Measurements from ENCODE around the gene UQCR11. TPM values are rescaled to one million over a fixed set of nuclear protein-coding genes. Genes with fewer than 3 reads are reported as not detected.
A peak's percentile ranks its signal among the peaks of the same experiment; 100 is the strongest.

The UQCR11 gene
- total and polyA plus RNA-seq, 2 of the 4 experiments (the other 2 are of a cell fraction): 29.2 to 177 TPM

- TF ChIP-seq FOS (IDR thresholded peaks at IDR 0.05; ENCODE audit: low read depth, low read length) (no peak), POLR2A (IDR thresholded peaks at IDR 0.05; ENCODE audit: low read depth, low read length) (no peak), RAD21 (IDR thresholded peaks at IDR 0.05; ENCODE audit: low read length) (no peak)
These were observed 36.8 kb downstream of the UQCR11 start, which contains the start of gene MEX3D (continued) for GRCh38 chr19:1568320-1569019.

GRCh38 chr19:1567848-1568227, 37.4 kb downstream of the UQCR11 start:
- Histone ChIP-seq H2AK5ac (ENCODE audit: low read depth, low read length) (no peak overlapping the region), H3K4ac (ENCODE audit: low read depth, low read length) (no peak overlapping the region), H3K14ac (replicated peaks; ENCODE audit: low read depth, low read length) (no peak overlapping the region), H3K23ac (ENCODE audit: low read depth, low read length) (no peak overlapping the region), H2BK5ac (ENCODE audit: low read depth, low read length, poor library complexity, severe bottlenecking) (no peak overlapping the region), H3K27ac (ENCODE audit: insufficient read depth, low read length) (no peak overlapping the region), H3K18ac (ENCODE audit: low read depth, low read length) (no peak overlapping the region), H3K4me1 (ENCODE audit: control insufficient read depth, insufficient read depth, low read length) (peaks cover 8% of the 10 kb centered on the region), H3K9ac (ENCODE audit: low read depth, low read length) (no peak overlapping the region), H3K9me3 (ENCODE audit: control insufficient read depth, insufficient read depth, low read length) (no peaks in the 10 kb centered on the region), H2AK9ac (replicated peaks; ENCODE audit: low read depth, low read length, poor library complexity) (no peak overlapping the region), H2BK120ac (ENCODE audit: low read depth, low read length) (no peak overlapping the region), H3K56ac (ENCODE audit: extremely low read depth, insufficient read depth, low read length) (no peak overlapping the region), H2BK20ac (ENCODE audit: low read depth, low read length) (no peak overlapping the region), H3K9me1 (ENCODE audit: insufficient read depth, low read length) (peaks cover 10% of the 10 kb centered on the region), H3K27me3 (ENCODE audit: control insufficient read depth, insufficient read depth, low read length) (no peaks in the 10 kb centered on the region; the same call in 1 of the 2 replicates), H4K5ac (ENCODE audit: low read depth, low read length) (no peak overlapping the region), H4K91ac (ENCODE audit: insufficient read depth, low read depth, low read length) (no peak overlapping the region), H2BK15ac (ENCODE audit: low read depth, low read length) (no peak overlapping the region), H4K20me1 (ENCODE audit: insufficient read depth, low read length) (peaks cover 45% of the 10 kb centered on the region), H3K4me2 (ENCODE audit: low read depth, low read length) (no peak overlapping the region), H3K4me3 (ENCODE audit: insufficient read depth, low read depth, low read length) (peak overlapping the region; percentile 97), H3K79me1 (ENCODE audit: low read depth in 1 of 2, low read length in 2 of 2) (peaks cover 0 to 27% of the 10 kb centered on the region in 2 experiments; a peak in 2 of 4 replicates), H4K8ac (ENCODE audit: low read depth in 2 of 2, low read length in 2 of 2) (no peak overlapping the region), H2AFZ (replicated peaks; ENCODE audit: low read length, poor library complexity) (no peak overlapping the region), H3K36me3 (ENCODE audit: control insufficient read depth, insufficient read depth, low read length) (peaks cover 3% of the 10 kb centered on the region; the same call in 1 of the 2 replicates)
- dilution Hi-C loops (cut with HindIII; ENCODE audit: low sequenced_read_pairs, unreplicated experiment) (no loop called here), in situ Hi-C loops (cut with MboI; ENCODE audit: low sequenced_read_pairs) (no loop called here), intact Hi-C loops (cut with micrococcal nuclease) (loop anchor here (10.0 kb wide), 1 partner anchor 987 kb away; no protein-coding TSS in a partner anchor)
- DNase-seq: no peak
- ChIA-PET POLR2A (ENCODE audit: unreplicated experiment) (no interaction called here), CTCF (no interaction called here)
- no TSS peak for BruUV-seq (replicated peaks)
- 0% methylated on average over 1 of the region's 73 CpGs; no CpG with 5 or more reads in 1 of the 2 experiments for whole genome bisulfite sequencing, 2 experiments (ENCODE audit: extremely low coverage in 2 of 2, insufficient read length in 1 of 2)
- peak; percentile 27 for ATAC-seq (ENCODE audit: low read depth)
- TF ChIP-seq RAD21 (IDR thresholded peaks at IDR 0.05; ENCODE audit: low read length): no peak
- TF ChIP-seq CTCF (conservative IDR thresholded peaks at IDR 0.05; ENCODE audit: low read depth, low read length): no peak

Measured in IMR-90 (cell line).